ENCODE data around the gene CCL11.

CCL11 gene

DNA sequence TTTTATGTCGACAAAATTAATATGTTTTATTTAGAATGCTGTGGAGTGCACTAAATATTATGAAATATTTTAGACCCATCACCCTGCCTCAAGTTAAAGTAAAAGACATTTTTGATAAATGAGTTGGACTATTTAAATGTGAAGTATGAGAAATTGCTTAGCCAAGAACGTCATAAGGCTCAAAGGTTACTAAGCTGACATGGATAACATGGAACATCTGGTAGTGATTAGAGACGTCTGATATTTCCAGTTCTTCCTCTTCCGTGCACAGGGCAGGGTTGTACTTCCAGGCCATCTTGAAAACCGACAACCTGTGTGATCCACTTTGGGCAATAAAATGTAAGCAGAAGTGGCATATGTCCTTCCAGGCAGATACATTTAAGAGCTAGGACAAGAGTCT, 26.5 kb downstream of the CCL11 start:
- peak; percentile 58 for FAIRE-seq

DNA sequence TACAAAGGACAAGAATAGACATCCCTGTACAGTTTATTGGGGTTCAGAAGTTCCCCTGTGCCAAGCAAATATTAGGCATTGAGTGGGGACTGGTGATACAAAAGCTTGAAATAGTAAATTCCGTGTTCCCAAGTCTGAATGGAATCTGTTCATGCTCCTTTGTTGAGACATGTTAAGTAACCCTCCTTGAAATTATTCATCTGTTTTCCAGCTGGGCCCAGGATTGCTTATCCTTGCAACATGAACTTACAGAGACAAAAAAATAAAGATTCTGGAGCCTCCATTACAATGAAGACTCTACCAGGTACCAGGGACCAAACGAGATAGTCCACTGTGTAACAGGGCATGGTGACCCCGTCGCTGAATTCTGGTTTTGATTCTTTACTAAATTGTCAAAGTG, 27.6 kb downstream of the CCL11 start:
- FAIRE-seq = no peak

DNA sequence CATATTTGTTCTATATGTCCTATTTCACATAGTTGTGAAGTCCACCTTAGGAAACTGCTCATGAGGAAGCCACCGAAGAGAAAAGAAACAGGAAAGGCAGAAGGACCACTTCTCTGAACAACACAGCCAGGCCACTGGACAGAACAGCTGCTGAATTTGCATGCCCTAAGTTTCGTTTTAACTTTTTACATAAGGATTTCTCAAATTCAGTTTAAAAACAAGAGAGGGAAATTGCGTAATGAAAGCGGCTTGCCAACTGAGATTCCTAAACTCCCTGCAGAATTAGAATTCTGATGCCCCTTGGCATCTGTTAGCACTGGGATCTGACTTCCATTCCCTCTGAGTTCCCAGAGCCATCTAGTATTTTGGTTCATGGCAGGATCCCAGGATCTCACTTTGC, 28.7 kb downstream of the CCL11 start:
- FAIRE-seq = no peak

DNA sequence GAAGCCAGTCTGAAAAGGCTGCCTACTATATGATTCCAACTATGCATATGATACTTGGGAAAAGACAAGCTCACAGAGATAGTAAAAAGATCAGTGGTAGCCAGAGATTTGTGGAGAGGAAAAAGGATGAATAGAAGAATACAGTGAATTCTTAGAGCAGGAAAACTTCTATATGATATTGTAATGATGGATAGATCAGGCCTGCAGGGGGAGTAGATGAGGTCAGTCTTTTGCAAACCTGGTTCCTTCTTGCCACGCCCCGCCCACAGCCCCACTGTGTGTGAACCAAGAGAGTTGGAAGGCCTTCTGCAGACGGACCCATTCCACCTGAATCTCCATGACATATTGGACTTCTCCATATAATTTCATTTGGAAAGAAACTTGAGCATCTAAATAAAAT, 32.9 kb downstream of the CCL11 start:
- FAIRE-seq = no peak

DNA sequence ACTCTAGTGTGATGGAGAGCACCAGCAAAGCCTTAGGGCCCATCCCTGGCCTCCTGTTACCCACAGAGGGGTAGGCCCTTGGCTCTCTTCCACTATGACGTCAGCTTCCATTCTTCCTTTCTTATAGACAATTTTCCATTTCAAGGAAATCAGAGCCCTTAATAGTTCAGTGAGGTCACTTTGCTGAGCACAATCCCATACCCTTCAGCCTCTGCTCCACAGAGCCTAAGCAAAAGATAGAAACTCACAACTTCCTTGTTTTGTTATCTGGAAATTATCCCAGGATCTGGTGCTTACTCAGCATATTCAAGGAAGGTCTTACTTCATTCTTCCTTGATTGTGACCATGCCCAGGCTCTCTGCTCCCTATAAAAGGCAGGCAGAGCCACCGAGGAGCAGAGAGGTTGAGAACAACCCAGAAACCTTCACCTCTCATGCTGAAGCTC, 33.5 kb downstream of the CCL11 start, which contains the start of gene CCL8:
TSS of gene CCL8 (plus strand) at position 397 of the 445 bp plus-strand sequence. CDS start 67 bp downstream, outside the sequence.
- FAIRE-seq = no peak

DNA sequence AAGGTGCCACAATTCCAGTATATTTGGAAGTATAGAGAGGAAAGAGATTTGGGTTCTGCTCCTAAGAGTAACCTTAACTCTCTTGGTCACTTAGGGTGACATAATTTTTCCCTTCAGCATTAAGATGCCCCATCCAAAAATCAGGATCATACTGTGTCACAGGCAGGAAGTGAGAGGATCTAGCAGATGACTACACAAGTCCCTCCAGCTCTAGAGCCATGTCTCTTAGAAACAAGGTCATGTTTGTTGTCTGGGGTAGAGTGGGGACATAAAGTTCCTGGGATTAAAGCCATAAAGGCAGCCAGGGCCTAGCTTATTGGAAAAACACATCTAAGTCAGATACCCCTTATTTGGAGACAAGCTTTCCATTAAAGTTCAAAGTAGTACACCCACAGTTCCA, 36.4 kb downstream of the CCL11 start:
- FAIRE-seq = no peak

DNA sequence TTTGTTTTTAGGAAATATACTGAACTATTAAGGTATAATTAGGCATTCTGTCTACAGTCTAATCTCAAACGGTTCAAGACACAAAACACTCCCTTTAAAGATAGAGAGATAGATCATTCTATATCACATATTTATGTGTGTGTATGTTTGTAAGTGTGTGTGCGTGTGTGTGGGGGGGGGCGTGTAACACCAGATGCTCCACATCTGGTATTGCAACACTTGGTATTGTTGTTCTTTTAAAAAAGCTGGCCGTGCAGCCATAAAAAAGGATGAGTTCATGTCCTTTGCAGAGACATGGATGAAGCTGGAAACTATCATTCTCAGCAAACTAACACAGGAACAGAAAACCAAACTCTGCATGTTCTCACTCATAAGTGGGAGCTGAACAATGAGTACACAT, 42.0 kb downstream of the CCL11 start:
- FAIRE-seq = peak; percentile 88

DNA sequence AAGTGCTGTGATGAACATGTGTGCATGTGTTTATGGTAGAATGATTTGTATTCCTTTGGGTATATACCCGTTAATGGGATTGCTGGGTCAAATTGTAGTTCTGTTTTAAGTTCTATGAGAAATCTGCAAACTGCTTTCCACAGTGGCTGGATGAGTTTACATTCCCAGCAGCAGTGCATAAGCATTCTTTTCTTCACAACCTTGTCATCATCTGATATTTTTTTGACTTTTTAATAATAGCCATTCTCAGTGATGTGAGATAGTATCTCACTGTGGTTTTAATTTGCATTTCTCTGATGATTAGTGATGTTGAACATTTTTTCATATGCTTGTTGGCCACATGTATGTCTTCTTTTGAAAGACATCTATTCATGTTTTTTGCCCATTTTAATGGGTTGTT, 52.2 kb downstream of the CCL11 start:
- FAIRE-seq = peak; percentile 76

All from endometrium (tissue), 2 donors.